Measurements from ENCODE around the gene BMP5. TPM values are rescaled to one million over a fixed set of nuclear protein-coding genes. Genes with fewer than 3 reads are reported as not detected.

Gene BMP5
- total RNA-seq, 2 experiments from 2014 or later, result not detected

- no peak overlapping the region for H3K27ac Mint-ChIP-seq
Measured at GRCh38 chr6:55802259-55802658, 73.1 kb downstream of the BMP5 start.

GRCh38 chr6:55798571-55798970 is 76.8 kb downstream of the BMP5 start:
- no peaks in the 10 kb centered on the region for H3K4me1 ChIP-seq (ENCODE audit: insufficient read depth, low read length)
- DNase-seq (no peak), ATAC-seq (ENCODE audit: poor library complexity) (no peak)
- no peak for TF ChIP-seq CTCF (IDR thresholded peaks at IDR 0.05)
- H3K4me3 ChIP-seq (ENCODE audit: low read length), result no peak overlapping the region
- ChIA-PET CTCF (no interaction called here), POLR2A (no interaction called here)
- H3K9me3 Mint-ChIP-seq, result peaks cover 8% of the 10 kb centered on the region
- H3K4me1 Mint-ChIP-seq (ENCODE audit: low read depth), result no peaks in the 10 kb centered on the region
- H3K27ac Mint-ChIP-seq, result no peak overlapping the region
- no peaks in the 10 kb centered on the region for H3K36me3 Mint-ChIP-seq (ENCODE audit: low read depth)
- no peak overlapping the region for H3K4me3 Mint-ChIP-seq
- intact Hi-C loops (cut with DNase I, micrococcal nuclease), result no loop called here
- H3K27me3 ChIP-seq (ENCODE audit: control insufficient read depth in 1 of 2, insufficient read depth in 2 of 2, low read length in 2 of 2), result no peaks in the 10 kb centered on the region
- no peaks in the 10 kb centered on the region for H3K27me3 Mint-ChIP-seq
- no peak overlapping the region for H3K27ac ChIP-seq (ENCODE audit: low read depth in 1 of 2, low read length in 2 of 2)
- H3K36me3 ChIP-seq (ENCODE audit: insufficient read depth, low read length), result no peaks in the 10 kb centered on the region
- no peaks in the 10 kb centered on the region for H3K9me3 ChIP-seq (ENCODE audit: control insufficient read depth in 1 of 2, insufficient read depth in 1 of 2, low read length in 2 of 2)

More at GRCh38 chr6:55802259-55802658, 73.1 kb downstream of the BMP5 start:
- ChIA-PET CTCF (no interaction called here), POLR2A (no interaction called here)
- Mint-ChIP-seq H3K36me3 (ENCODE audit: low read depth) (no peaks in the 10 kb centered on the region), H3K27me3 (no peaks in the 10 kb centered on the region), H3K9me3 (peaks cover 13% of the 10 kb centered on the region), H3K4me3 (no peak overlapping the region), H3K4me1 (ENCODE audit: low read depth) (no peaks in the 10 kb centered on the region)
- H3K27ac ChIP-seq (ENCODE audit: low read depth in 1 of 2, low read length in 2 of 2), result no peak overlapping the region
- ATAC-seq (ENCODE audit: poor library complexity) (no peak), DNase-seq (no peak)
- no peak overlapping the region for H3K4me3 ChIP-seq (ENCODE audit: low read length)
- TF ChIP-seq CTCF (IDR thresholded peaks at IDR 0.05), result no peak
- no peaks in the 10 kb centered on the region for H3K9me3 ChIP-seq (ENCODE audit: control insufficient read depth in 1 of 2, insufficient read depth in 1 of 2, low read length in 2 of 2)
- H3K36me3 ChIP-seq (ENCODE audit: insufficient read depth, low read length), result no peaks in the 10 kb centered on the region
- no peaks in the 10 kb centered on the region for H3K27me3 ChIP-seq (ENCODE audit: control insufficient read depth in 1 of 2, insufficient read depth in 2 of 2, low read length in 2 of 2)
- intact Hi-C loops (cut with DNase I, micrococcal nuclease), result no loop called here
- H3K4me1 ChIP-seq (ENCODE audit: insufficient read depth, low read length), result no peaks in the 10 kb centered on the region

DNA sequence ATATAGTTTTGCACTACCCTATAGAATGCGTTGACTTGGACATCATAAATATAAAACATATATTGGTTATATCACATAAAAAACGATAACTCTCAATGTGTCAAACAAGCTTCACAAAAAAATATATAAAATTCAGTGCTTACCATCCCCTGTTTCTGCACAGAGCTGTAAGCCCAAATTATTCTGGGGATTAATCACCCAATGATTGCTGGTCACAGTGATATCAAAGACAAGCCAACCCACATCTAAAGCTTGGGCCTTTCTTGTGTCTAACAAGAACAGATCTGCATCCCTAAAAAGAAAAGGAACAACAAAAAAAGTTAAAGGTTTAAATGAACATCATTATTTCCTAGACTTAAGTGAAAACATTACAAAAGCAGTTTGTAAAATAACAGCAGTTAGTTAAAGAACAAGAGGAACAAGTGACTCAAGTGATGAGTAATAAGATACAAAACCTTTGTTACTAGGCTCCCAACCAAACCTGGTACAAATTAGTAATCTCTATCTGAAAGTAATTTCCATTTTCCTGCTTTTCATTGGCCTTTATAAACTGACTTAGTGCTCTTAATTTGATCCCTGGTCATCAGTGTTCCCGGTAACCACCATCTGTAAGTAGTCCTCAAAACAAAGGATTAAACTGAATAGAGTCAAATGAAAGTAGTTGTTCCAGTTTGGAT is 81.1 kb downstream of the BMP5 start:
- no peaks in the 10 kb centered on the region for H3K4me1 Mint-ChIP-seq (ENCODE audit: low read depth)
- intact Hi-C loops (cut with DNase I, micrococcal nuclease), result no loop called here
- no peaks in the 10 kb centered on the region for H3K36me3 ChIP-seq (ENCODE audit: insufficient read depth, low read length)
- no peak for ATAC-seq (ENCODE audit: poor library complexity)
- H3K36me3 Mint-ChIP-seq (ENCODE audit: low read depth), result no peaks in the 10 kb centered on the region
- no peak overlapping the region for H3K27ac ChIP-seq (ENCODE audit: low read depth in 1 of 2, low read length in 2 of 2)
- no peaks in the 10 kb centered on the region for H3K4me1 ChIP-seq (ENCODE audit: insufficient read depth, low read length)
- TF ChIP-seq CTCF (IDR thresholded peaks at IDR 0.05), result no peak
- H3K9me3 ChIP-seq (ENCODE audit: control insufficient read depth in 1 of 2, insufficient read depth in 1 of 2, low read length in 2 of 2), result no peaks in the 10 kb centered on the region
- H3K27me3 Mint-ChIP-seq, result no peaks in the 10 kb centered on the region
- DNase-seq, result no peak
- H3K9me3 Mint-ChIP-seq, result peaks cover 7% of the 10 kb centered on the region
- POLR2A ChIA-PET, result no interaction called here
- no peak overlapping the region for H3K4me3 ChIP-seq (ENCODE audit: low read length)
- CTCF ChIA-PET, result no interaction called here
- no peak overlapping the region for H3K4me3 Mint-ChIP-seq
- H3K27me3 ChIP-seq (ENCODE audit: control insufficient read depth in 1 of 2, insufficient read depth in 2 of 2, low read length in 2 of 2), result no peaks in the 10 kb centered on the region
- no peak overlapping the region for H3K27ac Mint-ChIP-seq

Data from CD4-positive, alpha-beta T cell (primary cell).